Activated gamma-delta T cell treated with Interleukin-2 at 50 U/mL for 16 hours (primary cell): ENCODE results near the gene SLC38A9.

Experiments used
- DNase-seq: peaks from one replicate; pipeline ENCODE4 v3.0.0-alpha.2; 2020

The SLC38A9 gene

DNA sequence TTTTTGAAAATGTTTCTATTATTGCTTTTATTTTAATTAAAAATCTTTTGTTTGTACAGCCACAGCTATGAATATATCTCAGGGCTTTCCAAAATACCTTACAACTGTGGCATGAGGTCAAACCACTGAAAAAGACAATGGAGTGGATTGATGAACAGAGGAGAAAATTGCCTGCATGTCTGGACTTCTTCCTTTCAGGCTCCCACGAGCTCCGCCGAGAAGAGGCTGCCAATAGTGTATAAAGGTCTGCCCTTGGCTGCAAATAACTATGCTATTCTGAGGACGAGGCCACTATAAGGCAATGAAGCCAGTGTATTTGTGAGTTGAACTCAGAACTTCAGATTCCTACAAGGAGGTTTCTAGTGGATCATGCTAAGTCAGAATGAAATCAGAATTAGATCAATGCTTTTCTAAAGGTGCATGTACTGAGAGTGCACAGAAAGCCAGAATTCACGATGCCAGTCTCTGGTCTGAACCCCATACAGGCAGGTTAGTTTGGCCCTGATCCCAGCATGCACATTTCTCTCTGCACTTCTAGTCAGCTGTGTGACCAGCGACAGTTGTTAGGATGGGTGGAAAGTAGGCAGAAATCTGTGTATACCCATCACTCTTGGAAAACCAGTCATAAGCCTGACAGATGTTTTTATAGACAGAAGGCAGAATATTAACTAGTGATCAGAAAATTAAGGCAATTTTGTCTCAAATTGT lies 134.6 kb downstream of the SLC38A9 start:
- DNase-seq = no peak

DNA sequence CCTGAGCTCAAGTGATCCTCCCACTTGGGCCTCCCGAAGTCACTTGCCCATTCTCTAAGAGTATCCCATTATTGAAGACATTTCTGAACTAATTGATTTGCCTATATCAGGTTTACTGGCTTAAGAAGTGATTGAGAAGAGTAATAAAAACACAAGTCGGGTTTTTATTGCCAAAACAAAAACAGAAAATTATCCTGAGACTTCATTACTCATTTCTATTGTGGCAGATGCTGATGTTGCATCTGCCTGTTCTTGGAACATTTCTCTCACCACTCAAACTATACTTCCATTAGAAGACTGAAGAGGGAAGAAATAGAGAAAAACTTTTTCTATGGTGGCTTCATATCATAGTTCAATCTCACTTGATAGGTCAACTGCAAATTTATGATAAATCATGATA lies 135.5 kb downstream of the SLC38A9 start:
- no peak for DNase-seq
